Measurements from ENCODE around the gene HJURP.

Gene HJURP

DNA sequence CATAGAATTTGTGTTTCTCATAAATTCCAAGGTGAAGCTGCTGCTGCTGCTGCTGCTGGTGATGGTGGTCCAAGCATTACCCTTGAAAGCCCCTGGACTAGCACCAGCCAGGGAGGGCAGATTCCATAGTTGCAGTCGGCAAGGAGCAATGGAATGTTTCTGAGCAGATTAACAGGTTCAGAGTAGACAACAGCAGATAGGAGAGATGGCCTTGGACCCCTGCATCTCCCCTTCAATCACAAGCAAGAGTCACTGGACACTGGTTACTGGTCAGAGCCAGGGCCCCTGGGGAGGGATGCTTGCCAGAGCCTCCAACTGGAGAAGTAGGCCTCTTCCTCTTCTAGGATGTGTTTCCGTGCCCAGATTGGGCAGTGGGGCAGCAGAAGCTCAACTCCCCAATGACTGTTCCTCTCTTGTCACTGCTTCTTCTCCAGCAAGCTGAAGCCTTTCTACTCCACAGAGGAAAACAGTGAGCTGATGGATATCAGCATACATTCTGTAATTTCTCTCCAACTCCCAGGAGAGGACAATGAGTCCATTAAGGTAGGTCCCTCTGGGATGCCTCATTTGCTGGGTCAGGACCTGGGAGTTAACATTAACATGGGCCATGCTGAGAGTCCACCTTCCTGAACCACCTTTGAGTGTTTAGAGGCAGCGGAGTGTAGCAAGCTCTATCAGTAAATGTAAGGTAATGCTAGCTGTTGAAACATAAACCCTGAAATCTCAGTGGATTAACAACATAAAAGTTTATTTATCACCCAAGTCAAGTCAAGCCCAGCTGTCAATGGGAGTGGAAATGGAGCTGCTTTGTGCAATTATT lies 40.9 kb downstream of the HJURP start:
- DNase-seq: no peak

- DNase-seq: no peak
These were observed 42.6 kb downstream of the HJURP start for GRCh38 chr2:233811732-233812131.

- DNase-seq: no peak
These were observed 43.2 kb downstream of the HJURP start for GRCh38 chr2:233811087-233811486.

DNA sequence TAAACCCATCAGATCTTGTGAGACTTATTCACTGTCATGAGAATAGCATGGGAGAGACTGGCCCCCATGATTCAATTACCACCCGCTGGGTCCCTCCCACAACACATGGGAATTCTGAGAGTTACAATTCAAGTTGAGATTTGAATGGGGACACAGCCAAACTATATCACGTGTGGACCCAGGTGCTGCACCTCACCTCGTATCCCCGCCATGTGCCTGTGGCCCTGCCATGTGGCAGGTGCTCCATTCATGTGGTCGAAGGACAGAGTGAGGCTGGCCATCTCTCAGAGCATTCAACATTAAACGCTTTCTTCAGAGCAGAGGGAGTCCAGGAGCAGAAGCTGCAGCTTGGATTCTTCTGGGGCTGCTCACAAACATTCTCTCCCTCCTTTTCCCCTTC lies 44.0 kb downstream of the HJURP start:
- no peak for DNase-seq

- DNase-seq: no peak
These were observed 46.1 kb downstream of the HJURP start for GRCh38 chr2:233807966-233808935.

DNA sequence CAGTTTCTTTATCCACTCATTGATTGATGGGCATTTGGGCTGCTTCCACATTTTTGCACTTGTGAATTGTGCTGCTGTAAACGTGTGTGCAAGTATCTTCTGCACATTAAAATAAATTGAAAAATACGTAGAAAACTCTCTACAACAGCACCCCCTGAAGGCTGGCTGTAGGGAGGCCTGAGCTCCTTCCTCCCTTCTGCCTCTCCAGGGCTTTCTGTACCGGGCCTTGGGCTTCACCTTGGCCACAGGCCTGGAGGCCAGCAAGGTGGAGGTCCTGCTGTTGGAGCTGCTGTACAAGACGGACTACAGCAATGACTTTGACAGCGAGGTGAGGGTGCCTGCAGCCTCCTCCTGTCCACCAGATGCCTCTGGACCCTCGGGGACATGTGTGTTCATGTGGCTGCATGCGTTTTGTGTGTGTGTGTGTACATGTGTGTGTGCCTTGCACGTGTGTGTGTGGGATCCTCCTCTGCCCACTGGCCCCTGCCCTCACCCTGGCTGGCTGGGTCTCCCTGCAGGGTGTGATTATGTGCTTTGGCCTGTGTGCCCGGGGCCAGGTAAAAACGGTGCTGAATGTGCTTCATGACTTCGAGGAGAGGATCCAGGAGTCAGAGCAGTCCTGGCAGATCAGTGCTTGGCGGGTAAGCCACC lies 47.0 kb downstream of the HJURP start:
- DNase-seq: no peak

GRCh38 chr2:233803994-233804393 lies 50.3 kb downstream of the HJURP start:
- DNase-seq: no peak

DNA sequence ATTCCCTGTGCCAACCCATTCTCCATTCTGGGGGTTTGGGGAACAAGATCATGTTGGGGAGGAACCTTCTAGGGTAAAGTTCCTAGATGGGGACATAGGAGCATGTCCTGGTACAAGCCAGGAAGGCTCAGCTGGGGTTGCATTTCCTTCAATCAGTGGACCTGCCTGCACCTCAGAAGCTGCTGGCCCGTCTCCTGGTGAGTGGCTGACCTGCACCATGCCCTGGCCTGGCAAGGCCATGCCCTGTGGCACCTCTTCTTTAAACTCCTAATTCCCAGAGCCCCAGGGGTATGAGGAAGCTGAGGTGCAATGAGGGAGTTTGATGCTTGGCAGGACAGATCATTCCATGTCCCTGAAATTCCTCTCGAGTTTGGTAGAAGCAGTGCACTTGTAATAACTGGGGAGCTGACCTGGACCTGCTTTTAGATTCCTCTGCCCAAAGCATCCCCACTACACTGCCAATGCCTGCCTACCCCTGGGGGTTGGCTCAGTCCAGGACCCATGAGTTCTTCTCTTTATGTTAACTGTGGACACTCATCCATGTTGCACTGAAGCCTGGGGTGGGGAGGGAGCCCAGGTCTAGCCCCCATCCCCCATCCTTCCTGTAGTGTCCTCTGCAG lies 50.9 kb downstream of the HJURP start:
- no peak for DNase-seq

- DNase-seq: no peak
These were observed 52.1 kb downstream of the HJURP start for GRCh38 chr2:233802132-233802815.

- DNase-seq: no peak
These were observed 52.8 kb downstream of the HJURP start for GRCh38 chr2:233801357-233802131.

DNA sequence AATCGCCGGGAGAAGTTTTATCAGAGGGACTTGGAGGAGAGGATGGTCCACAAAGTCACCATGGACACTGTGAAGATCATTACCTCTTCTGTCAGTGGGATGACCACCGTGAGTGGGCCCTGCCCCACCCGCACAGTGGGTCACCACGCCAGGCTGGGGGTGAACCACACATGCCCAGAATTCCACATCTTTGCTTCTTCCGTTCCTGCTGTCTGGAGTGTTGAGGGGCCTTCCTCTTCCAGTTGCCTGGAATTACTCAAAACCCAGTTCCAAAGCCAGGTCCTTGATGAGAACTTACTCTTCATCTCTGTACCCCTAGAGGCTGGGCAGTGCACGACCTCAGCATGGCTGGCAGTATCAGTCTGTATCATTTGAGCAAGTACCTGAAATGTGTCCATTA lies 54.1 kb downstream of the HJURP start:
- no peak for DNase-seq

DNA sequence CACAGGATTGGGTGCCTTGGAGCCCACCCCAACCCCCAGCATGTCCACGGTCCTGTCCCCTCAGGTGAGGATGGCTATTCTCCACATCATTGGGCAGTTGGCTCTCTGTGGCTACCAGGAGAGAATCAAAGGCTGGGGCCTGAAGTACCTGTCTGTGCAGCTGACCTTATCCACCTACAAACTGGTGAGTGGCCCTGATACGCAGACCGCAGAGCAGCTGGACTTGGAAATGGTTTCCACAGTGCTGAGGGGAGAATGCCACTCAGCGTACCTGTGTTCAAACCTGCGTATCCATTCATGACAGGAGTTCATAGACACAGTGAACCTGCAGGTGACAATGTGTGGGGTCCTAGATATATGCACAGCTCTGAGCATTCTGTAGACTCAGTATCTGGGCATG lies 54.6 kb downstream of the HJURP start:
- no peak for DNase-seq

DNA sequence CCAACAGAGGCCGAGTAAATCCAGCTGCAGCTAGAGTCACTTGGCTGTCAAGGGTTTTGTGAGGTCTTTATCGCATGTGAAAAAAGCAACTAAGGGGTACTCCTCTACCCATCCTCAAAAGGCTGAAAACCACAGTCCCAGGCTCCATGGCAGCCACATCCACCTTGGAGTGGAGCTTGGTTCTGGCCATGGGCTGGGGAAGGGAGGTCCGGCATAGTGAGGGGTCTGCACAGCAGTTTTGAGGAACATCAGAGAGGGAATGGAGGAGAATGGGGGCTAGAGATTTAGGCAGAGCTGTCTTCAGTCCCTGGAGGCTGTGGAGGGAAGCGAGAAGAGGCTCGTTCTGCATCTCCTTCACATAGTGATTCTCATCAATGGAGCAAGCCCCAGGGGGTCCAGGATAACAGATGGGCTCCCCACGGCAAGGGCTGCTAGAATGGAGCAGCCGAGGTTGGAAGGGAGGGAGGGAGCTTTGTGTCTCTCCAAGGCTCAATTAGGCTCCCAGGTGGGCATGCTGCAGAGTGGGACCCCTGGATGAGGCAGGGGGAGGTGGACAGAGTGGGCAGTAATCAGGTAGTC lies 55.2 kb downstream of the HJURP start:
- no peak for DNase-seq

- no peak for DNase-seq
These were observed 55.8 kb downstream of the HJURP start for GRCh38 chr2:233798335-233799086.

DNA sequence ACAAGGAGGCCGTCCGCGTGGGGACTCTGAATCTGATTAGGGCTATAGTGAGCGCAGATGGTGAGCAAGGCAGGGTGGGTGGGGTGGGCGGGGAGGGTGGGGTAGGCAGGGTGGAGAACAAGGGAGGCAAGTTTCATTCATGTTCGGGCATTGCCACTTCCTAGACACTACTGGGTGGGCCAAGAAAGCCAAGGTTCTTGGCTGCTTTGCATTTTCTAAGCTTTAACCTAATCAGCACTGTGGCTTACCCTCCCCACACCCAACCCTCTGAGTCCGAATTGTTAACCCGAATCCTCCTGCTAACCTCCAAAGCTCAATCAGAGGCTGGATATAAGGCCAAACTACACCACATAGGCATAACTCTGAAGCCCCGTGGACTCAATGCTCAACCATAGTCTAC lies 58.1 kb downstream of the HJURP start:
- no peak for DNase-seq

DNA sequence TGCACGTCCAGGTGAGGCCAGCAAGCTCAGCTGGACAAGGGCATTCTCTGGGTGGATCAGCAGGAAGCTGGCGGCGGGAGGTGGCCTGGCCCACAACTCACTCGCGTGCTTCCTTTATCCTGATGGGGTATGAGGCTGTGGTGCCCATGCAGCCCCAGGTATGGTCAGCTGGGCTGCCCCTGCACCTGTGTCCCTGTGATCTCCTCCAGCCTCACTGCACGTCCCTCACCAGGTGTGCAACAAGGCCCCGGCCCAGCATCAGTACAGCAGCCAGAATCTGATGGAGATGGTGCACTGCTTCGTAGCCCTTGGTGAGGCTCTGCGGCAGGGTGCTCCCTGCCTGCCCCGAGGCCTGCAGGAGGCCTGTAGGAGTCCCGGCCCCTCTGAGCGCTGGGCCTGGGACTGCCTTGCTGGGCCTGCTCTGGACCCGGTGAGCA lies 58.6 kb downstream of the HJURP start:
- DNase-seq: no peak

DNA sequence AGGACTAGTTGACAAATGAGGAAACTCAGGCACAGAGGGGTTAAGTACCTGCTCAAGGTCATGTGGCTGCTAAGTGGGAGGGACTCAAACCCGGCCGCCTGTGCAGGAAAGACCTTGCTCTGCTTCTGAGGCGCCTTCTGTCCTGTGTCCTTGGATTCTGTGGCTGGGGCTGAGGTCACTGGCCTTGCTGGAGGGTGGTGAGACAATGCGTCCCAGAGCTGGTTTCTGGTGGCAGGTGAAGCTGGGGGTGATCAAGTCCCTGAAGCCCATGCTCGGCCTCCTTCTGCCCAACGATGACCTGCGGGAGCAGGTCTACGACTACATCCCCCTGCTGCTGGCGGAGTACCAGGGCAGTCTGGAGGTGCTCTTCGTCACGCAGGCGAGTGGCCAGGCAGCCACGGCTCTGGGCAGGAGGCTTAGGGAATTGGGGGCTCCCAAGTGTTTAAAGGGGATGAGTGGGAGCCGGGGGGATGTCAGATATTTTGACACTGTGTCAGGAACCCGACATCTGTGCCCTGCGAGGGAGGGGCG lies 60.1 kb downstream of the HJURP start:
- no peak for DNase-seq

GRCh38 chr2:233793465-233794127 lies 60.7 kb downstream of the HJURP start:
- no peak for DNase-seq

DNA sequence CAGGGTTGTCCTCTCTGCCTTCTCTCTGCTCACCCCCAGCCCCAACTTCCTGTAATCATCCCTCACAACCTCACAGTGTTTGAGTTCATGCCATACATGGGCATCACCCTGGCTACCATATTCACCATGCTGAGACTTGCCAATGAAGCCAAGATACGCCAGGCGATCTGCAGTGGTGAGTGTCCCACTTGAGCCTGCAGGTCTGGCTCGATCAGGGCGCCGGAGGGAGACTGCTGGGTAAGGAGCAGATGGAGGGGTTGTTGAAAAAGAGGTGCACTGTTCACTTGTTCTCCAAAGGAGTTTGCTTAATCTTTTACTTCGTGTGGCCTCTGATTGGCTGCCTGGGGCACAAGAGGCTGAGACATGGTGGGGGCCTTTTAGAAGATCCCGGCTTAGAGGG lies 61.6 kb downstream of the HJURP start:
- no peak for DNase-seq

Measured in stimulated activated CD4-positive, alpha-beta T cell treated with anti-CD3 and anti-CD28 coated beads, Interleukin-4, amount 100 ng/mL, for 24 hours (primary cell).